ENCODE measurements around the gene ADD2.
A peak's percentile ranks its signal among the peaks of the same experiment; 100 is the strongest.

The ADD2 gene

GRCh38 chr2:70670202-70670601 lies 97.8 kb downstream of the ADD2 start:
- no peak for DNase-seq

GRCh38 chr2:70668911-70669310 lies 99.1 kb downstream of the ADD2 start:
- no peak for DNase-seq

- DNase-seq = no peak
These were observed 99.6 kb downstream of the ADD2 start for GRCh38 chr2:70668432-70668831.

GRCh38 chr2:70664525-70664924 lies 103.5 kb downstream of the ADD2 start:
- DNase-seq = no peak

GRCh38 chr2:70663411-70663810 lies 104.6 kb downstream of the ADD2 start:
- no peak for DNase-seq

- no peak for DNase-seq
These were observed 108.4 kb downstream of the ADD2 start for GRCh38 chr2:70659551-70659950.

- no peak for DNase-seq
These were observed 109.5 kb downstream of the ADD2 start for GRCh38 chr2:70658476-70658875.

GRCh38 chr2:70657246-70657645 lies 110.8 kb downstream of the ADD2 start:
- DNase-seq = no peak

- DNase-seq = no peak
These were observed 111.5 kb downstream of the ADD2 start for GRCh38 chr2:70656421-70657010.

GRCh38 chr2:70655786-70656185 lies 112.2 kb downstream of the ADD2 start:
- no peak for DNase-seq

- DNase-seq = peak; percentile 75
These were observed 112.8 kb downstream of the ADD2 start for GRCh38 chr2:70655211-70655610.

GRCh38 chr2:70651727-70652126 lies 116.3 kb downstream of the ADD2 start:
- DNase-seq = no peak

GRCh38 chr2:70651014-70651413 lies 117.0 kb downstream of the ADD2 start:
- no peak for DNase-seq

- no peak for DNase-seq
These were observed 119.0 kb downstream of the ADD2 start for GRCh38 chr2:70648961-70649360.

- peak; percentile 84 for DNase-seq
These were observed 120.0 kb downstream of the ADD2 start for GRCh38 chr2:70647873-70648481.

GRCh38 chr2:70646420-70646818 lies 121.6 kb downstream of the ADD2 start:
- no peak for DNase-seq

GRCh38 chr2:70645733-70646419 lies 122.1 kb downstream of the ADD2 start:
- DNase-seq = peak; percentile 64

- peak; percentile 61 for DNase-seq
These were observed 124.3 kb downstream of the ADD2 start for GRCh38 chr2:70643715-70644114.

- no peak for DNase-seq
These were observed 126.7 kb downstream of the ADD2 start for GRCh38 chr2:70641263-70641784.

GRCh38 chr2:70639841-70640436 lies 128.1 kb downstream of the ADD2 start:
- no peak for DNase-seq

- peak; percentile 25 for DNase-seq
These were observed 129.4 kb downstream of the ADD2 start for GRCh38 chr2:70638561-70638960.

GRCh38 chr2:70633508-70633907 lies 134.5 kb downstream of the ADD2 start:
- DNase-seq = no peak

- no peak for DNase-seq
These were observed 135.0 kb downstream of the ADD2 start for GRCh38 chr2:70632966-70633365.

GRCh38 chr2:70632388-70632787 lies 135.6 kb downstream of the ADD2 start:
- DNase-seq = no peak
